ENCODE results near the gene UCMA.
"Not testable (repeated sequence)": the region's sequence is repeated elsewhere in the genome, so short reads cannot be mapped to it uniquely, and the experiment has no call there.

Gene UCMA, protein sequence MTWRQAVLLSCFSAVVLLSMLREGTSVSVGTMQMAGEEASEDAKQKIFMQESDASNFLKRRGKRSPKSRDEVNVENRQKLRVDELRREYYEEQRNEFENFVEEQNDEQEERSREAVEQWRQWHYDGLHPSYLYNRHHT

DNA sequence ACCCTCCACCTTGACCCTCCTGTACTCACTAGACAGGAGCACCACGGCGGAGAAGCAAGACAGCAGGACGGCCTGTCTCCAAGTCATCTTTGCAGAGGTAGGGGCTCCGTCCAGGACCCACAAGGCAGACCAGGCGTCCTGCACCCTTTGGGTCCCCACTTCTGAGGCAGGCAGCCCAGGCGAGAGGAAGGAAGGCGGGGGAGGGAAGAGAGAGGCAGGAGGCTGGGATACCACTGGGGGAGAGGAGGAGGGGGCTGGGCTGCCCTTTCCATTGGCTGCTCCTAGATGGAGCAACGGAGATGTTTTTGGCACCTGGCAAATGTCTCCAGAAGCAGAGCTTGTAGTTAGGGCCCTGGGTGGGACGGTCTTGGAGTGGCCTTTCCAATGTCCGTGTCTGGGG, at the start of gene UCMA:
UCMA (minus strand) TSS at position 203 of the 400 bp plus-strand sequence; CDS start at position 87, 116 bp downstream.
- no peak for DNase-seq

DNA sequence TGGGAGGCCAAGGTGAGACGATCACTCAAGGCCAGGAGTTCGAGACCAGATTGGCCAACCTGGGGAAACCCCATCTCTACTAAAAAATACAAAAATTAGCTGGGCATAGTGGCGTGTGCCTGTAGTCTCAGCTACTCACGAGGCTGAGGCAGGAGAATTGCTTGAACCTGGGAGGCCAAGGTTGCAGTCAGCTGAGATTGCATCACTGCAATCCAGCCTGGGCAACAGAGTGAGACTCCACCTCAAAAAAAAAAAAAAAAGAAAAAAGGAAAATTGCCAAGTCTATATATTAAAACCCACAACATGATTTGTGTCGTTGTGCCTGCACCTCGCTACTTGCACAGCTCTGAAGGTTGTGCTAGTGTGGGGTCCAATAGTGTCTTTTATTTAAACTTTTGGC, 48.2 kb upstream of the UCMA start:
- DNase-seq: not testable (repeated sequence)

DNA sequence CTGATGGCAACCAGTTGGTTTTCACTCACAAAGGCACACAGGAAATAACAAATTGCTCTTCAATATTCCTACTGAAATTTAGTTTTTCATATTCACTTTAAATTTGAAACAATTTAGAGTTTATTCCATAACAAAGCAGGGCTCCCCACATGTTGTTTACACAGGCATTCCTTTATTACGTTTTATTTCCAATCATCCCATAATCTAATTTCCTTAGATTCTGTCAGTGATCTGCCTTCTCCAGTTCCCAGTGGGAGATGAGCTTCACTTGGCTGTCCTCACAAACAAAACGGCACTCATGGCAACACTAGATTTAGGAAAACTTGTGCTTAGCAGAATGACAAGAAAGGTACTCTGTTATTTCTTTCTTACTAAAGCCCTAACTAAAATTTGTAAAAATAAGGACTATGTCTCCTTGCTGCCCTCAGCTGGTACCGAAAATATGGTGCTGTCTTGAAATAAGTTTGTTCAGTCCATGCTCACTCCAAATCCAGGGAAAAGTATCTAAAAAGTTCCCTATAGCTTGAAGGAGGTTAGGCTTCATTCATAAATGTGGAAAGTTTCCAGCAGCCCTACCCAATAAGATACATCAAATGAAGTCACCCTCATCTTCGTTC, 42.7 kb upstream of the UCMA start:
- no peak for DNase-seq

DNA sequence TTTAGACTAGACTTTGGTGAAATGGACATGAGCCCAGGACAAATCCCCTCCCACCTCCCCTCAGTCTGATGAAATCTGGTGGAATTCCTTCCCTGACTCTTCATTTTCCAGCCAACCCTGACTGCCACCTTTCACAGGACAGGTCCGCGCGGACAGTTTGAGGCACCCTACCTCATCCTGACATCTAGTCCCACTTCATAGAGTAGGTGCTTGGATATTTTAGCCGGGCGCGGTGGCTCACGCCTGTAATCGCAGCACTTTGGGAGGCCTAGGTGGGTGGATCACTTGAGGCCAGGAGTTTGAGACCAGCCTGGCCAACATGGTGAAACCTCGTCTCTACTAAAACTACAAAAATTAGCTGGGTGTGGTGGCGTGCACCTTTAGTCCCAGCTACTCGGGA, 42.0 kb upstream of the UCMA start:
- DNase-seq: not testable (repeated sequence)

DNA sequence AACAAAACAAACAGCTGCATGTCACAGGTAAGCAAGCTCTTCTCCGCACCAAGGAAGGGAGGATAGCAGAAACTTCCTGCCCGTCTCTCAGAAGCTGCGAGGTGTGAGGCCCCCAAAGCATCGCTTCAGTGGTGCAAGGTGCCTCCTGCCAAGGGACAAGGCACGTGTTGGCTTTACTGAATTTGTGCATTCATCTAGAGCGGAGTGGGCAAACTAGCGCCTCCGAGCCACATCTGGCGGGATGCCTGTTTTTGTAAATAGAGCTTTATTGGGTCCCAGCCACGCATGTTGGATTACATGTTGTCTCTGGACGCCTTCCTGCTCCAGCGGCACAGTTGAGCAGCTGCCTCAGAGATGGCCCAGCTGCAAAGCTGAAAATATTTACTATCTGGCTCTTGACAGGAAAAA, 38.0 kb upstream of the UCMA start:
- DNase-seq: no peak

DNA sequence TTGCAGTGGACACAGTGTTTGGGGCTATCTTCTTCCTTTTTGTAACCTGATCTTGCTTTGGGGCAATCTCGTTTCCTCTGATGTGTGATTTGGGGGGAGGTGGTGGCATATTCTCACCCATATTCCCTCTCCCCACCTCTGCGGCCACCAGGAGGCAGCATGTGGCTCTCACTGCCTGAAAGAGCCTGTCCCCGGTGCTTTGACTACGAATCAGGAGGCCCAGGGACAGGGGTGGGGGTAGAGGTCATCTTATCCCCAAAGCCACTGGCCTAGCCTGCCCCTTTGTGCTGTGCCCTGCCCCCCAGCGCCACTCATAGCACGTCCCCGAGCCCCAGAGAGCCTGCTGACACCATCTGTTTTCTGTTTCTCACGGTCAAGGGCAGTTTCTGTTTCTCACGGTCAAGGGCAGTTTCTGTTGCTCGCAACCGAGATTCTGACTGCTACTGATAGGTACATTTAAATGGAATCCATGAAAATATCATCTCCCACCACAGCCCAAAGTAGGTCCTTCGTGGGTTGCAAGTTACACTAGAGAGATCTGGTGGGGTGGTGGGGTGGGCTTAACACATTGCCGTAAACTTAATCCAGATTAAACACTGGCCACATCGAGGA, 37.5 kb upstream of the UCMA start:
- DNase-seq: no peak

DNA sequence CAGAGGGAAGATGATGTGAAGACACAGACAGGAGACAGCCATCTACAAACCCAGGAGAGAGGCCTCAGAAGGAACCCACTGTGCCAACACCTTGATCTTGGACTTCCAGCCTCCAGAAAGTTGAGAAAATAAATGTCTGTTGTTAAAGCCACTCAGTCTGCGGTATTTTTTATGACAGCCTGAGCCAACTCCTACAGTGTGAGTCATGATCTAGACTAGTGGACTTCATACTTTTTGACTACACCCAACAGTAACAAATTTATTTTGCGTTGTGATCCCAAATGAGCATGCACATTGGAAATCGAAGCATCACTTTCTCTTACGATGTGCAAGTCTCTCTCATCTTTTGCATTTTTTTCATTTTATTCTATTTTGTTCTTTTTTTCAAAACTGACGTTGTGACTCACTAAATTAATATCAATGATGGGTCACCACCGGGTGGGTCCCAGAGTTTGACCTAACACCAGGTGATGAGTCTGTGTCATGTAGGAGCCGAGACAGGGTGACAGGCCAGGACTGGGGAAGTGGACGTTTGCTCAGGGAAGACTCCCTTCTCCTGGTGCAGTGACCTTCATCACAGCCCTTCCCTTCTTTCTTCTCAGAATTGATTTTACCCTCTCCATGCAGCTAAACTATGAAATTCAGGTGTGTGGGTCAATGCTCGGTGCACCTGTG, 36.8 kb upstream of the UCMA start:
- DNase-seq: no peak

DNA sequence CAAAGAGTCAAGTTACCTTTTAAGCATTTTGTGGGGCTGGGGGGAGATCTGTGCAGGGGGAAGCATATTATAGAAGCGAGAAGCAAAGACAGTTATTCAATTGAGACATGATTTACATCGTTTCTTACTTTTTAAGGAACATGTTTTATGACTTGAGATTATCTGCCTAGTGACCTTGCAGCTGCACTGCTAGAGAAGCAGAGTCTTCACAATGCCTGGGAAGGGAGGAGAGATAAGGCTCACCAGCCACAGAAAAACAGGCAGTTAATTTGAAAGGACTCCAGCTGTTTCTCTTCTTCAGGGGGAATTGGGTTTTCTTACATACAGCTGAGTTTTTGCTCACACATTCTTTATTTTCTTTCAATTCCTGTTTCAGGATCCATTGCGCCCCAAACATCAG, 34.7 kb upstream of the UCMA start:
- DNase-seq: no peak

DNA sequence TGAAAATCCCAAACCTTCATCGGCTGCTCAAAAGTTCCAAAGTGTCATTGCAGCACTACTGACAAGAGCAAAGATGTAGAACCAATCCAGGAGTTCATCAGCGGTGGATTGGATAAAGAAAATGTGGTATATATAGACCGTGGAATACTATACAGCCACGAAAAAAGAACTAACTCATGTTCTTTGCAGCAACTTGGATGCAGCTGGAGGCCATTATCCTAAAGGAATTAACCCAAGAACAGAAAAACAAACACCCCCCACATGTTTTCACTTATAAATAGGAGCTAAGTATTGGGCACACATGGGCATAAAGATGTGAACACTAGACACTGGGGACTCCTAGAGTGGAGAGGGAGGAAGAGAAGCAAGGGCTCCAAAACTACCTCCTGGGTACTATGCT, 34.1 kb upstream of the UCMA start:
- DNase-seq: no peak

DNA sequence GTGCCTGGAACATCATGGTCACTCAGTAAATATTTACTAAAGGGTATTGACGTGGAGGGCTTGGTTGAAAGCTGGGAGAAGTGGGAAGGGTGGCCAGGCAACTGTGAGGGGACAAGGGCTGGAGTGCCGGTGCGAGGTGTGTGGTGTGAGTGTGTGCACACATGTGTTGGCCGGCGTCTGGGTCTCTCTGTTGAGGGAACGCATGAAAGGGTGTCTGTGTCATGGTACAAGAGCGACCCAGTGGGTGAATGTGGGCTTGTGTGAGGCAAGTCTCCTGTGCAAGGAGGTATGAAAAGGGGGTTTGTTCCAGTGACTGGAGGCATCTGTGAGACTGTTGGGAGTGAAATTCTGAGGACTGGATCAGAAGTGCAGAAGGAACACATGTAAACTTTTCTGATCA, 29.4 kb upstream of the UCMA start:
- DNase-seq: no peak

DNA sequence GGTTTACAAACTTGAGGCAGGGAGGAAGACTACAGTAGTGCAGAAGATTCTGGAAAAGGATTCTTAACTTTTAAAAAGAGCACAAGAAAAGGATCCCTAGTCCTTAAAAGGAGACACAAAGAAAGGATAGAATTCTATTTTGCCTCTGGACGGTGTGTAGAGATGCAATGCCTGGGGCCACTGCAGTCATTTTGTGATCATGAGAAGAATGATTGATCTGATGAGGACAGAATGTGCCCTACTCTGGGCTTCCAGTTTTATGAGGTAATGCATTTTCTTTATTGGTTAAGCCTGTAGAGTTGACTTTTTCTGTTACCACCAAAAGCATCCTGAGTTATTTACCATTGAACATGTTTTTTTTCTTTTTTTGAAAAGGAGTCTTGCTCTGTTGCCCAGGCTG, 28.3 kb upstream of the UCMA start:
- DNase-seq: no peak

DNA sequence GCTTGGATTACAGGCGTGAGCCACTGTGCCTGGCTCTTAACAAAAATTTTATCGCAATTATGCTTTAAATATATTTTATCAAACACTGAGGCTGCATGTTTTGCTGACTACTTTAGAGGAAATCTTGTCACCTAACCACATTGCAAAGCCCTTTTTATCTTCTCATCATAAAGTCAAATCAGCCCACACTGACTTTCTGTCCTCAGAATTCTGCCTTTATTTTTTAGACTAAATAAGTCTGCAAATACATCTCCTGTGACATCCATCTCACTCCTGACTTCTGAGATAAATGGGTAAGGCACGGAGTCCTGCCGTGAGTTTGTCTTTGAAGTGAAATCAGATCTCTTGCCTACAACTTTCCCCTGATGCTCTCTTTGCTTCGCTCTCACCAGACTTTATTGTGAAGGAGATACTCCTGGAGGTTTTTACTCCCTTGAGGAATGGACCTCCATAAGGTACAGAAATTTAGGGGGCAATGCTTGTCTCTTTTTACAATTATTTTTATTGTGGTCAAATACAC, 23.5 kb upstream of the UCMA start:
- no peak for DNase-seq

DNA sequence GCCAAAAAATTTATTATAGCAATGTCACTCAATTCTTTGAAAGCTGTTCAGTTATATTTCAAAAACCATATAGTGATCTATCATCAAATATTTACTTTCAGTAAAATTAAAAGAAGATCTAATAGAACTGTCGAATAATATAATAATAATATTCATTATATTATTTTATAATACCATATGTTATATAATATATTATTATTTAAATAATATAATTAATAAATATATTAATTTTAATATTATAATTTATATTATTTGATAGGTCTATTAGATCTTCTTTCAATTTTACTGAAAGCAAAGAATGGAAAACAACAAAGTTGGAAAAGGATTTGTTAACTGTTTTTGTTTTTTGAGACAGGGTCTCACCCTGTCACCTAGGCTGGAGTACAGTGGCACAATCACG, 22.5 kb upstream of the UCMA start:
- no peak for DNase-seq

DNA sequence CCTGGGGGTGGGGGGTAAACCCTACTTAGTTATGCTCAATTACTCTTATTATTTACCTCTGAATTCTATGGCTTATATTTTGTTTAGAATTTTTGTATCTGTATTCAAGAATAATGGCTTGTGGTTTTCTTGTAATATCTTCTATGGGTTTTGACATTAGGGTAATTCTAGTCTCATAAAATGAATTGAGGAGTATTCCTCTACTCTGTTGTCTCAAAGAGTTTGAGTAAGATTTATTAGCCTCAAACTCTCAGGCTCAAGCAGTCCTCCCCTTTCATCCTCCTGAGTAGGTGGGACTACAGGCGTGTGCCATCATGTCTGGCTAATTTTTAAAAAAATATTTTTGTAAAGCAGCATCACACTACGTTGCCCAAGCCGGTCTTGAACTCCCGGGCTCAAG, 19.6 kb upstream of the UCMA start:
- no peak for DNase-seq

DNA sequence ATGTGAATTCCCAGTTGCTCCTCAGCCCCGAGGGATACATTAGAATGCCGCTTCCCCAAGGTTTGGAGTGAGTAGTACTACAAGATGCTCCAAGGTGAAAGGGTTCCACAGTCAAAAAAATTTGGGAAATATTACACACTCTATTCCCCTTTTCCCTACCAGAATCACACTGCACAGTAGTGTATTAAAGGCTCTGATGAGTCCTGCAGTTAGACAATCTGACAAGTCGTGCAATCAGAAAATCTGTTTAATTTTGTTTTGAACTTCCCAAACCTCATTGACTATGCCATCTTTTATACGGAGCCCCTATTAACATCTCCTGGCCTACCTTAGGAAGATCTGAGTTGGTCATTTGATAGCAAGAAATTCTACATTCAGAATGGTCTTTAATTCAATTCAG, 13.6 kb upstream of the UCMA start:
- no peak for DNase-seq

DNA sequence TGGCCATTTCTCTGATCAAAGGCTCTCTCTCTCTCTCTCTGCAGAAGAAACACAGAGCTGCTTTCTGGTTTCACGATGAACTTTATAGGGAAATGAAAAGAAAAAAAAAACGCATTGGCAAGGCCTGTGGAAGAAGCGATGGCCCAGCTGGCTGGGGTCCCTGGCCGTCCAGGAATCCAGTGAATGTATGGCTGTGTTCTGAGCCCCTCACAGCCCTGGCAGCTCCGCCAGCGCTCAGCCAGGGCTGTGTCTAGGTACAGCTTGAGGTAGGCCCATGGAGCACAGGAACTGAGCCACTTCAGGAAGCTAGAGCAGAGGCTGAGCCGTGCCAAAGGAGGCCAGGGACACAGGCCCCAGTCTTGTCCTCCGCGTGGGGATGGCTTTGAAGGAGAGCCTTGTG, 13.1 kb upstream of the UCMA start:
- no peak for DNase-seq

DNA sequence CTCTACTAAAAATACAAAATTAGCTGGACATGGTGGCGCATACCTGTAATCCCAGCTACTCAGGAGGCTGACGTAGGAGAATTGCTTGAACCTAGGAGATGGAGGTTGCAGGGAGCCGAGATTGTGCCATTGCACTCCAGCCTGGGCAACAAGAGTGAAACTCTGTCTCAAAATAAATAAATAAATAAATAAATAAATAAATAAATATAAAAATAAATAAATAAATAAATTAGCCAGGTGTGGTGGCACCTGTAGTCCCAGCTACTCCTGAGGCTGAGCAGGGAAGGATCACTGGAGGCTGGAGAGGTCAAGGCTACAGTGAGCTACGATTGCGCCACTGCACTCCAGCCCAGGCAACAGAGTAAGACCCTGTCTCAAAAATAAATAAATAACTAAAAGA, 8.1 kb upstream of the UCMA start:
- DNase-seq: not testable (repeated sequence)

DNA sequence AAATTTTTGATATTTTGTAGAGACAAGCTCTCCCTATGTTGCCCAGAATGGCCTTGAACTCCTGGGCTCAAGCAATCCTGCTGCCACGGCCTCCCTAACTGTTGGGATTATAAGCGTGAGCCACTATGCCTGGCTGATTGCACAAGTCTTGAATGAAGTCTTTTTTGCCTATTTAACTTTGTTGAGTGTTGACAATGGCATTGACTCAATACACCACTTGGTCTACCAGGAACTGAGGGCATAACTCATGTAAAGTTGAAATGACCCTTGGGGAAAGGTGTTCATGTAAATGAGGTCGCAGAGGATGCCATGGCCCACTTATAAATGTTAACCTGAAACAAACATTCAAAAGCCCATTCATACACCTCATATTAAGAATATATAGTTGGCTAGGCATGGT, 7.4 kb upstream of the UCMA start:
- DNase-seq: no peak

DNA sequence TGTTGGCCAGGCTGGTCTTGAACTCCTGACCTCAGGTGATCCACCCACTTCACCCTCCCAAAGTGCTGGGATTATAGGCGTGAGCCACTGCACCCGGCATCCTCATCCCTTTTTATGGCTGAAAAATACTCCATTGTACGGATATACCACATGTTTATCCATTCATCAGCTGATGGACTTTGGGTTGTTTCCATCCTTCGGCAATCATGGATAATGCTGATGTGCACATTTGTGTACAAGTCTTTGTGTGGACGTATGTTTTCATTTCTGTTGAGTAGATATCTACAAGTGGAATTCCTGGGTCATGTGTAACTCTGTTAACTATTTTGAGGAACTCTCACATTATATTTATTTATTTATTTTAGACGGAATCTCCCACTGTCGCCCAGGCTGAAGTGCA, 5.7 kb upstream of the UCMA start:
- no peak for DNase-seq

DNA sequence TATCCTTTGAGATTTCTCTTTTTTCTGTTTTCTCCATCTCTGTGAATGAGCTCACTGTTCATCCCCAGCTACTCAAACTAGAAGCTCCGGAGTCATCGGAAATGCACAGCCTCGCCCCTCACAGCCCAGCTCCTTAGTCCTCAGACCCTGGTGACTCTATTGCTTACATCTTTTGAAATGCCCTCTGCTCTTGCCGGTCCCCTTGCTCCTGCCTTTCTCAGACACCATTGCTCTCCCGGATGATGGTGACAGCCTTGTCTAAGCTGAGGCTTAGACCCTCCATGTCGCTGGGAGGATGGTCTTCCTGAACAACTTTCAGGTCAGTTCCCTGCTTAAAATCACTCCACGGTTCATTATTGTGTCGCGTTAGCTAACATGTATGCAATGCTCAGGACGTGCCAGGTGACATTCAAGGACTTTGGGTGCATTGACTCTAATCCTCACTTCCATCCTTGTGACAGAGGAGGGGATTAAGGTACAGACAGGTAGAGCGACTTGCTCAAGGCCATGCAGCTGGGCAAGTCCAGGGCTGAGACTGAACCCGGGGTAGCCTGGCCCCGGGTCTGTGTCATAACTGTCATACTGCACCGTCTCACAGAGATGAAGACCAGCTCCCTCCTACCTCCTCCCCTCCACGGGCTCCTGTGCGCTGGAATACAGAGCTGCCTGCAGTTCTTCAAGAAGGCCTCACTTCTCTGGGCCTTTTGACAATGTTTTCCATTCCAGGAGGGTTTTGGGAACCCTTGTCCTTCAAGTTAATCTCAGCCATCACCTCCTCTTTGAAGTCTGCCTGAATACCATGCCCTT, 4.3 kb upstream of the UCMA start:
- DNase-seq: no peak

DNA sequence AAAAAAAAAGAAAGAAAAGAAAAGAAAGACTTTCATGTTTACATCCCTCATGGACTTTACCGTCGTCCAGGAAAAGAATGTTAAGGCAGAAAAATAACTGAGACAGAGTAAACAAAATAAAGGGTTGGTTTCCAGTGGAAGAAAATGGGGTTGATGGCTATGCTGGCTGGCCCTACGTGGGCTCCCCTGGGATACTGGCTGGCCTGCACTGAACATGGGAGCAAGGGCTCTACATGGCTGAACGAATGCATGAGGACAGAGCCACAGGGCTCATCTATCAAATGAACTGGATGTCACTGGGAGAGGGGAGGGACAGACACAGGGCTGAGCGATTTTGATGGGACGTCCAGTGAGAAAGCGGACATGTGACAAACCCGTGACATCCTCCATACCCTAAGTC, 2.5 kb upstream of the UCMA start:
- no peak for DNase-seq

DNA sequence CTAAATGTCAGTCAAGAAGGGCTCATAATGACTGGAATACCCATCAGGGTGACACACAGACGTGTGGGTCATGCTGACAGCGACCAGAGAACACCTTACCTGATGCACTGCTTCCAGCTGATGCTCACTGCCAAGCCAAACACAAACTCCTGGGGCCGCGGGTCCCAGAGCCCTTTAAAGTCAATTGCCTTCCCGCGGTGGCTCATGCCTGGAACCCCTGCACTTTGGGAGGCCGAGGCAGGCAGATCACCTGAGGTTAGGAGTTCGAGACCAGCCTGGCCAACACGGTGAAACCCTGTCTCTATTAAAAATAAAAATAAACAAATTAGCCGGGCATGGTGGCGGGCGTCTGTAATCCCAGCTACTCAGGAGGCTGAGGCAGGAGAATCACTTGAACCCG, 562 bp upstream of the UCMA start:
- not testable (repeated sequence) for DNase-seq

DNA sequence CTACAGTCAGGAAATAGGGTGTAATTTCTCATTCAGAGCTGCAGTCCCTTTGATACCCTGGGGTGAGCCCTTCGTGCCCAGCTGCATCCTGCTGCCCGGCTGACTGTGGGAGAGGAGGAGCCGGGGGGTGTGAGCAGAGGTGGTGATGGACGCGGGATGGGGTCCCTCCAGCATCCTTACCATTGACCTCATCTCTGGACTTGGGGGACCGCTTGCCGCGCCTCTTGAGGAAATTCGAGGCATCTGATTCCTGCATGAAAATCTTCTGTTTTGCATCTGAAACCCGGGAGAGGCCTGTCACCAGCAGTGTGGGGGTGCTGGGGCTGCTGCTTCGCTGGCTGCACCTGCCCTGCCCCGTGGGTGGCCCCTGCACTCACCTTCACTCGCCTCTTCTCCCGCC, 816 bp downstream of the UCMA start:
- no peak for DNase-seq
